Left ventricle myocardium inferior (tissue), 1 donor: ENCODE data around the gene HDAC3. TPM values are rescaled to one million over a fixed set of nuclear protein-coding genes. Genes with fewer than 3 reads are reported as not detected.

Experiments
- DNase-seq: peaks from one replicate; pipeline ENCODE4 v3.0.0-alpha.2; 2020
- H3K27ac ChIP-seq: fragments of 200-600 bp; replicated peaks from 2 replicates; pipeline ENCODE4 v1.8.0; 2021
- H3K27me3 ChIP-seq: fragments of 200-600 bp; 2 replicates; pipeline ENCODE4 v1.8.0; 2021; ENCODE audit warnings: low read depth
- H3K36me3 ChIP-seq: fragments of 200-600 bp; 2 replicates; pipeline ENCODE4 v1.8.0; 2021
- H3K4me1 ChIP-seq: fragments of 200-600 bp; 2 replicates; pipeline ENCODE4 v1.8.0; 2021
- H3K4me3 ChIP-seq: fragments of 200-600 bp; 2 replicates; pipeline ENCODE4 v1.8.0; 2021; ENCODE audit warnings: mild to moderate bottlenecking, moderate library complexity
- H3K9me3 ChIP-seq: fragments of 200-600 bp; replicated peaks from 2 replicates; pipeline ENCODE4 v1.8.0; 2021
- CTCF ChIP-seq: fragments of 200-600 bp; IDR thresholded peaks from 2 replicates; pipeline ENCODE4 v1.8.0; 2021; ENCODE audit warnings: antibody characterized with exemption, mild to moderate bottlenecking, borderline replicate concordance
- intact Hi-C: fragments of 100-400 bp; cut with micrococcal nuclease; formaldehyde crosslinking; loops from one replicate; pipeline ENCODE4 v1.11.0; 2022
- total RNA-seq: library from RNA; stranded (reverse); fragmentation: NEBNext Ultra II Directional; extraction: Animal tissue kit (Norgen Biotek cat#: 25700); gene quantifications from one replicate; pipeline ENCODE4 v1.2.1, GENCODE V29; 2021
- donor health status: DM: no; HTN: yes; CAD: no; lungs with severe emphysema.

Gene HDAC3
- total RNA-seq, 1 donor from 2014 or later = 27.4 TPM

- no peak for DNase-seq
- no peak for TF ChIP-seq CTCF
- Histone ChIP-seq H3K9me3 (no peaks in the 10 kb centered on the region), H3K27me3 (no peaks in the 10 kb centered on the region), H3K27ac (no peak overlapping the region), H3K4me1 (peaks cover 40% of the 10 kb centered on the region), H3K36me3 (no peaks in the 10 kb centered on the region), H3K4me3 (no peak overlapping the region)
- intact Hi-C loops = no loop called here
Measured at GRCh38 chr5:141638771-141639170, 2.1 kb upstream of the HDAC3 start.

- peak overlapping the region; percentile 90 for H3K4me3 ChIP-seq
- H3K27me3 ChIP-seq = no peaks in the 10 kb centered on the region
- DNase-seq = peak; percentile 56
- peak; percentile 34 for TF ChIP-seq CTCF
- intact Hi-C loops = no loop called here
- H3K9me3 ChIP-seq = no peaks in the 10 kb centered on the region
- no peaks in the 10 kb centered on the region for H3K36me3 ChIP-seq
- H3K27ac ChIP-seq = no peak overlapping the region
- H3K4me1 ChIP-seq = peaks cover 41% of the 10 kb centered on the region
Measured at GRCh38 chr5:141637767-141638419, 1.2 kb upstream of the HDAC3 start.

GRCh38 chr5:141637123-141637766 is 596 bp upstream of the HDAC3 start:
- TF ChIP-seq CTCF = no peak
- DNase-seq = no peak
- Histone ChIP-seq H3K4me1 (peaks cover 45% of the 10 kb centered on the region), H3K27me3 (no peaks in the 10 kb centered on the region), H3K27ac (peak overlapping the region; percentile 86), H3K36me3 (no peaks in the 10 kb centered on the region), H3K9me3 (no peaks in the 10 kb centered on the region), H3K4me3 (peak overlapping the region; percentile 90)
- intact Hi-C loops = no loop called here

GRCh38 chr5:141636106-141636412 is 590 bp downstream of the HDAC3 start:
- H3K27ac ChIP-seq = peak overlapping the region; percentile 86

GRCh38 chr5:141635646-141636045 is 1.0 kb downstream of the HDAC3 start:
- DNase-seq = no peak
- H3K27me3 ChIP-seq = no peaks in the 10 kb centered on the region
- no peaks in the 10 kb centered on the region for H3K9me3 ChIP-seq
- H3K36me3 ChIP-seq = no peaks in the 10 kb centered on the region
- intact Hi-C loops = no loop called here
- H3K4me1 ChIP-seq = peaks cover 47% of the 10 kb centered on the region
- no peak overlapping the region for H3K27ac ChIP-seq
- peak overlapping the region; percentile 90 for H3K4me3 ChIP-seq
- no peak for TF ChIP-seq CTCF

More at GRCh38 chr5:141636106-141636412, 590 bp downstream of the HDAC3 start:
- intact Hi-C loops = no loop called here
- no peak for DNase-seq
- Histone ChIP-seq H3K4me1 (peaks cover 45% of the 10 kb centered on the region), H3K9me3 (no peaks in the 10 kb centered on the region), H3K27me3 (no peaks in the 10 kb centered on the region), H3K36me3 (no peaks in the 10 kb centered on the region), H3K4me3 (peak overlapping the region; percentile 90)
- TF ChIP-seq CTCF = no peak
